K562 (cell line): Measurements from ENCODE around the gene HERC5. TPM values are rescaled to one million over a fixed set of nuclear protein-coding genes. Genes with fewer than 3 reads are reported as not detected.

Experiments used
- E2F3 ChIP-seq: fragments of 250-450 bp; sonication (Bioruptor Pico); IDR thresholded peaks from 2 replicates; pipeline ENCODE4 v1.4.0; 2020; ENCODE audit warnings: mild to moderate bottlenecking
- EZH2 ChIP-seq: IDR thresholded peaks from 2 replicates; pipeline ENCODE4 v1.6.1; 2012; ENCODE audit warnings: low read depth, mild to moderate bottlenecking, inconsistent platforms, low read length, borderline replicate concordance
- HDGF ChIP-seq: fragments of 450-650 bp; IDR thresholded peaks from 2 replicates; pipeline ENCODE4 v1.6.1; 2016
- HMG20A ChIP-seq: fragments of 450-650 bp; formaldehyde crosslinking; conservative IDR thresholded peaks from 2 replicates; pipeline ENCODE4 v1.4.0; 2020; ENCODE audit warnings: mild to moderate bottlenecking, mixed read lengths
- HNRNPL ChIP-seq: fragments of 200-400 bp; formaldehyde crosslinking; IDR thresholded peaks from 2 replicates; pipeline ENCODE4 v1.6.1; 2017; ENCODE audit warnings: low read depth, mild to moderate bottlenecking, low read length
- JUNB ChIP-seq: fragments of 450-650 bp; formaldehyde crosslinking; conservative IDR thresholded peaks from 2 replicates; pipeline ENCODE4 v1.4.0; 2020; ENCODE audit warnings: mild to moderate bottlenecking
- KDM4B ChIP-seq, 2 experiments: fragments of 450-650 bp in 1 of 2; sonication (generic) in 1 of 2; IDR thresholded peaks; 2 replicates each; pipeline ENCODE4 v1.6.1; 2016 to 2017; ENCODE audit warnings: borderline replicate concordance in 2 of 2, antibody characterized with exemption in 1 of 2, low read depth in 1 of 2, mild to moderate bottlenecking in 1 of 2
- KDM5B ChIP-seq: fragments of 200-600 bp; sonication (generic); IDR thresholded peaks from 2 replicates; pipeline ENCODE4 v1.6.1; 2012; ENCODE audit warnings: low read depth, mild to moderate bottlenecking, moderate library complexity, low read length, control low read depth, inconsistent platforms; ENCODE audit not compliant: insufficient replicate concordance
- MTF1 ChIP-seq: fragments of 250-450 bp; sonication (Bioruptor Pico); IDR thresholded peaks from 2 replicates; pipeline ENCODE4 v1.9.0; 2021; ENCODE audit warnings: moderate library complexity, mild to moderate bottlenecking, inconsistent platforms, borderline replicate concordance
- MYNN ChIP-seq, 2 experiments: sonication (generic); formaldehyde crosslinking in 1 of 2; IDR thresholded peaks; 2 replicates each; pipeline versions ENCODE4 v1.5.0 to v1.6.1; 2016 to 2020; ENCODE audit warnings: antibody characterized with exemption in 1 of 2, missing genetic modification reagents in 1 of 2
- PML ChIP-seq: IDR thresholded peaks from 2 replicates; pipeline ENCODE4 v1.6.1; 2012; ENCODE audit warnings: low read length, inconsistent platforms
- SREBF2 ChIP-seq: sonication (generic); formaldehyde crosslinking; IDR thresholded peaks from 2 replicates; pipeline ENCODE4 v1.4.0; 2020; ENCODE audit warnings: mild to moderate bottlenecking, missing genetic modification reagents
- WHSC1 ChIP-seq: IDR thresholded peaks from one replicate; pipeline ENCODE4 v1.6.1; 2012; ENCODE audit warnings: low read length, control low read depth, inconsistent platforms
- ZNF347 ChIP-seq: fragments of 450-650 bp; formaldehyde crosslinking; IDR thresholded peaks from 2 replicates; pipeline ENCODE4 v1.4.0; 2020; ENCODE audit warnings: low read depth, mild to moderate bottlenecking, moderate library complexity
- ZNF431 ChIP-seq: sonication (generic); formaldehyde crosslinking; IDR thresholded peaks from 2 replicates; pipeline ENCODE4 v1.8.0; 2022; ENCODE audit warnings: mild to moderate bottlenecking, missing genetic modification reagents
- polyA plus RNA-seq, 8 experiments: library from polyadenylated mRNA; depleted of rRNA in 4 of 8; stranded (reverse) in 5 of 8; unstranded in 3 of 8; fragments of >200 nt; fragmentation: Nextera tagmentation in 2 of 8; fragmentation: Illumina TruSeq in 1 of 8; extraction: Ambion mirVana in 2 of 8; extraction: Trizol in 1 of 8; gene quantifications; 2 replicates each; pipeline versions ENCODE4 v1.2.1 to v1.2.3, GENCODE V29; 2011 to 2014; ENCODE audit warnings: inconsistent platforms in 1 of 8, missing spikeins in 1 of 8
- total RNA-seq, 7 experiments: library from RNA; depleted of rRNA in 6 of 7; stranded (reverse); fragments of >200 nt in 6 of 7; fragmentation: Illumina TruSeq in 2 of 7; extraction: Trizol in 2 of 7; gene quantifications; 2 replicates each; pipeline versions ENCODE4 v1.2.1 to v1.2.3, GENCODE V29; 2011 to 2021; ENCODE audit warnings: low replicate concordance in 1 of 7
- TF ChIP-seq, protein P1 (sequence below): fragments of 250-450 bp; sonication (Bioruptor Pico); IDR thresholded peaks from 2 replicates; pipeline ENCODE4 v1.4.0; 2020
- TF ChIP-seq, protein P2 (sequence below): fragments of 250-450 bp; sonication (Bioruptor Pico); IDR thresholded peaks from 2 replicates; pipeline ENCODE4 v1.4.0; 2020; ENCODE audit warnings: mild to moderate bottlenecking, moderate library complexity, borderline replicate concordance
- TF ChIP-seq, protein P3 (sequence below): conservative IDR thresholded peaks from 2 replicates; pipeline ENCODE4 v1.6.1; 2011; ENCODE audit warnings: low read depth, mild to moderate bottlenecking, low read length; ENCODE audit not compliant: control insufficient read depth

The HERC5 gene
- total and polyA plus RNA-seq, 9 of the 15 experiments (the other 6 are each of a cell fraction or from before 2014, with no cell fraction given), result 0.18 TPM; not detected in 8

DNA sequence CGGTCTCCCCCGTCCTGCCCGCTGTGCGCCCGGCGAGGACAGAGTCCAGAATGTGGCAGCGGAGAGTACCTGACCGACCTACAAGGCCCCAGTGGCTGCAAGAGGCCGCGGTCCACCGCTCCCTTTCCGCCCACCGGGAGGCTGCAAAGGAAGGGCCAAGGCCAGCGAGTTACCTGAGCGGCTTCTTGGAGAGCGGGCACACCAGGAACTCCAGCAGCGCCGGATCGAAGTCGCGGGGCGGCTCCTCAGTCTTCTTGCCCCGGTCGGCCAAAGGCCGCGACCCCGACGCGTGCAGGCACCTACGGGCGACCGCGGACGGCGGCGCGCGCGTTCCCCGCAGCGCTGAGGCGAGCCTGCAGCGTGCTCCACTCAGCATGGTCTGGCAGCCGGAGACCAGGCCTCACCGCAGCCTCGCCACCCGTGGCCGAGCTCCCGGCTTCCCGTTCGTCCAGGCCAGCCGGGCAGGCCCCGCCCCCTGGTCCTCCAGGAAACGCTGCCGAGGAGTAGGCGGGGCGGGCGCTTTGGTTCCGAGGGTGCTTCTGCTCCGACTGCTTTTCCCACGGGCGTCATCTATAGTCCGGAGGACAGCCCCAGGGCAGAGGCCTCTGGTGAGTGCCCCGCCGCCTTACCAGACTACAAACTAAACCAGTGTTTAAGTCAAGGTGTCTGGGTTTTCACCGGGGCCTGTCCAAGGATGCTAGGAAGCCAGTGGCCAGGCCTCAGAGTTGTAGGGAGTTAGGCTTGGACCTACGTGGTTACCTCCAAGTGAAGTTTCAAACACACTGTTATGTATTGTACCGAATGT lies 66.6 kb downstream of the HERC5 start, which contains the start of gene PYURF (continued):
- peak in 1 of 2 experiments; percentile 60; a peak in 1 of 4 replicates for TF ChIP-seq KDM4B (IDR thresholded peaks at IDR 0.05; ENCODE audit: borderline replicate concordance in 2 of 2, low read depth in 1 of 2)
- TF ChIP-seq, protein P1, sequence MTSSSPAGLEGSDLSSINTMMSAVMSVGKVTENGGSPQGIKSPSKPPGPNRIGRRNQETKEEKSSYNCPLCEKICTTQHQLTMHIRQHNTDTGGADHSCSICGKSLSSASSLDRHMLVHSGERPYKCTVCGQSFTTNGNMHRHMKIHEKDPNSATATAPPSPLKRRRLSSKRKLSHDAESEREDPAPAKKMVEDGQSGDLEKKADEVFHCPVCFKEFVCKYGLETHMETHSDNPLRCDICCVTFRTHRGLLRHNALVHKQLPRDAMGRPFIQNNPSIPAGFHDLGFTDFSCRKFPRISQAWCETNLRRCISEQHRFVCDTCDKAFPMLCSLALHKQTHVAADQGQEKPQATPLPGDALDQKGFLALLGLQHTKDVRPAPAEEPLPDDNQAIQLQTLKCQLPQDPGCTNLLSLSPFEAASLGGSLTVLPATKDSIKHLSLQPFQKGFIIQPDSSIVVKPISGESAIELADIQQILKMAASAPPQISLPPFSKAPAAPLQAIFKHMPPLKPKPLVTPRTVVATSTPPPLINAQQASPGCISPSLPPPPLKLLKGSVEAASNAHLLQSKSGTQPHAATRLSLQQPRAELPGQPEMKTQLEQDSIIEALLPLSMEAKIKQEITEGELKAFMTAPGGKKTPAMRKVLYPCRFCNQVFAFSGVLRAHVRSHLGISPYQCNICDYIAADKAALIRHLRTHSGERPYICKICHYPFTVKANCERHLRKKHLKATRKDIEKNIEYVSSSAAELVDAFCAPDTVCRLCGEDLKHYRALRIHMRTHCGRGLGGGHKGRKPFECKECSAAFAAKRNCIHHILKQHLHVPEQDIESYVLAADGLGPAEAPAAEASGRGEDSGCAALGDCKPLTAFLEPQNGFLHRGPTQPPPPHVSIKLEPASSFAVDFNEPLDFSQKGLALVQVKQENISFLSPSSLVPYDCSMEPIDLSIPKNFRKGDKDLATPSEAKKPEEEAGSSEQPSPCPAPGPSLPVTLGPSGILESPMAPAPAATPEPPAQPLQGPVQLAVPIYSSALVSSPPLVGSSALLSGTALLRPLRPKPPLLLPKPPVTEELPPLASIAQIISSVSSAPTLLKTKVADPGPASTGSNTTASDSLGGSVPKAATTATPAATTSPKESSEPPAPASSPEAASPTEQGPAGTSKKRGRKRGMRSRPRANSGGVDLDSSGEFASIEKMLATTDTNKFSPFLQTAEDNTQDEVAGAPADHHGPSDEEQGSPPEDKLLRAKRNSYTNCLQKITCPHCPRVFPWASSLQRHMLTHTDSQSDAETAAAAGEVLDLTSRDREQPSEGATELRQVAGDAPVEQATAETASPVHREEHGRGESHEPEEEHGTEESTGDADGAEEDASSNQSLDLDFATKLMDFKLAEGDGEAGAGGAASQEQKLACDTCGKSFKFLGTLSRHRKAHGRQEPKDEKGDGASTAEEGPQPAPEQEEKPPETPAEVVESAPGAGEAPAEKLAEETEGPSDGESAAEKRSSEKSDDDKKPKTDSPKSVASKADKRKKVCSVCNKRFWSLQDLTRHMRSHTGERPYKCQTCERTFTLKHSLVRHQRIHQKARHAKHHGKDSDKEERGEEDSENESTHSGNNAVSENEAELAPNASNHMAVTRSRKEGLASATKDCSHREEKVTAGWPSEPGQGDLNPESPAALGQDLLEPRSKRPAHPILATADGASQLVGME (CRISPR knock-in tag), result no peak
- TF ChIP-seq PML, result peak; percentile 49; the same call in 1 of the 2 replicates
- no peak for TF ChIP-seq EZH2
- TF ChIP-seq MYNN (IDR thresholded peaks at IDR 0.05), result peak; percentile 43; the same call in 1 of the 2 replicates
- TF ChIP-seq MYNN (CRISPR knock-in tag; IDR thresholded peaks at IDR 0.05), result no peak
- no peak for TF ChIP-seq WHSC1
- no peak for TF ChIP-seq ZNF347
- peak; percentile 94 for TF ChIP-seq KDM5B
- TF ChIP-seq, protein P2, sequence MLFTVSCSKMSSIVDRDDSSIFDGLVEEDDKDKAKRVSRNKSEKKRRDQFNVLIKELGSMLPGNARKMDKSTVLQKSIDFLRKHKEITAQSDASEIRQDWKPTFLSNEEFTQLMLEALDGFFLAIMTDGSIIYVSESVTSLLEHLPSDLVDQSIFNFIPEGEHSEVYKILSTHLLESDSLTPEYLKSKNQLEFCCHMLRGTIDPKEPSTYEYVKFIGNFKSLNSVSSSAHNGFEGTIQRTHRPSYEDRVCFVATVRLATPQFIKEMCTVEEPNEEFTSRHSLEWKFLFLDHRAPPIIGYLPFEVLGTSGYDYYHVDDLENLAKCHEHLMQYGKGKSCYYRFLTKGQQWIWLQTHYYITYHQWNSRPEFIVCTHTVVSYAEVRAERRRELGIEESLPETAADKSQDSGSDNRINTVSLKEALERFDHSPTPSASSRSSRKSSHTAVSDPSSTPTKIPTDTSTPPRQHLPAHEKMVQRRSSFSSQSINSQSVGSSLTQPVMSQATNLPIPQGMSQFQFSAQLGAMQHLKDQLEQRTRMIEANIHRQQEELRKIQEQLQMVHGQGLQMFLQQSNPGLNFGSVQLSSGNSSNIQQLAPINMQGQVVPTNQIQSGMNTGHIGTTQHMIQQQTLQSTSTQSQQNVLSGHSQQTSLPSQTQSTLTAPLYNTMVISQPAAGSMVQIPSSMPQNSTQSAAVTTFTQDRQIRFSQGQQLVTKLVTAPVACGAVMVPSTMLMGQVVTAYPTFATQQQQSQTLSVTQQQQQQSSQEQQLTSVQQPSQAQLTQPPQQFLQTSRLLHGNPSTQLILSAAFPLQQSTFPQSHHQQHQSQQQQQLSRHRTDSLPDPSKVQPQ (CRISPR knock-in tag), result no peak
- TF ChIP-seq E2F3 (CRISPR knock-in tag), result no peak
- TF ChIP-seq ZNF431 (CRISPR knock-in tag), result no peak
- no peak for TF ChIP-seq JUNB
- TF ChIP-seq HMG20A, result no peak
- no peak for TF ChIP-seq MTF1 (CRISPR knock-in tag)
- TF ChIP-seq HNRNPL, result no peak; the same call in 1 of the 2 replicates
- TF ChIP-seq HDGF, result no peak
- TF ChIP-seq, protein P3, sequence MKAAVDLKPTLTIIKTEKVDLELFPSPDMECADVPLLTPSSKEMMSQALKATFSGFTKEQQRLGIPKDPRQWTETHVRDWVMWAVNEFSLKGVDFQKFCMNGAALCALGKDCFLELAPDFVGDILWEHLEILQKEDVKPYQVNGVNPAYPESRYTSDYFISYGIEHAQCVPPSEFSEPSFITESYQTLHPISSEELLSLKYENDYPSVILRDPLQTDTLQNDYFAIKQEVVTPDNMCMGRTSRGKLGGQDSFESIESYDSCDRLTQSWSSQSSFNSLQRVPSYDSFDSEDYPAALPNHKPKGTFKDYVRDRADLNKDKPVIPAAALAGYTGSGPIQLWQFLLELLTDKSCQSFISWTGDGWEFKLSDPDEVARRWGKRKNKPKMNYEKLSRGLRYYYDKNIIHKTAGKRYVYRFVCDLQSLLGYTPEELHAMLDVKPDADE, result peak; percentile 45; the same call in 1 of the 2 replicates
- no peak for TF ChIP-seq SREBF2 (CRISPR knock-in tag)
